Activated T-cell treated with anti-CD3 and anti-CD28 coated beads, Interleukin-2, amount 50 U/mL, for 24 hours (primary cell): ENCODE data around the gene USP44.
A peak's percentile ranks its signal among the peaks of the same experiment; 100 is the strongest.
"Not testable (repeated sequence)": the region's sequence is repeated elsewhere in the genome, so short reads cannot be mapped to it uniquely, and the experiment has no call there.

Experiments used
- DNase-seq: peaks from one replicate; pipeline ENCODE4 v3.0.0-alpha.2; 2020
- H3K27ac Mint-ChIP-seq: 2 replicates; pipeline ENCODE4 v1.8.0; 2020; ENCODE audit warnings: mild to moderate bottlenecking, mixed read lengths
- H3K27me3 Mint-ChIP-seq: 2 replicates; pipeline ENCODE4 v1.8.0; 2020; ENCODE audit warnings: mixed read lengths
- H3K36me3 Mint-ChIP-seq: 2 replicates; pipeline ENCODE4 v1.8.0; 2020; ENCODE audit warnings: low read depth, mixed read lengths
- H3K4me1 Mint-ChIP-seq: 2 replicates; pipeline ENCODE4 v1.8.0; 2020; ENCODE audit warnings: low read depth, mixed read lengths
- H3K4me3 Mint-ChIP-seq: 2 replicates; pipeline ENCODE4 v1.8.0; 2020; ENCODE audit warnings: mild to moderate bottlenecking, moderate library complexity, mixed read lengths
- H3K9me3 Mint-ChIP-seq: 2 replicates; pipeline ENCODE4 v1.8.0; 2020; ENCODE audit warnings: mixed read lengths

Gene USP44

GRCh38 chr12:95551305-95551704 lies at the start of gene USP44:
USP44 (minus strand) TSS chr12:95551476; CDS start chr12:95534256, 17,220 bp downstream.
- H3K4me1 Mint-ChIP-seq, result peaks cover 61% of the 10 kb centered on the region
- H3K9me3 Mint-ChIP-seq, result peaks cover 5% of the 10 kb centered on the region
- H3K36me3 Mint-ChIP-seq, result peaks cover 10% of the 10 kb centered on the region
- H3K4me3 Mint-ChIP-seq, result peak within 1 kb of the TSS; percentile 77
- peak; percentile 38 for DNase-seq
- H3K27me3 Mint-ChIP-seq, result peaks cover 7% of the 10 kb centered on the region
- peak within 1 kb of the TSS; percentile 90 for H3K27ac Mint-ChIP-seq

GRCh38 chr12:95600567-95600966 lies 49.3 kb upstream of the USP44 start:
- Mint-ChIP-seq H3K9me3 (no peaks in the 10 kb centered on the region), H3K27ac (no peak overlapping the region), H3K36me3 (no peaks in the 10 kb centered on the region), H3K4me1 (no peaks in the 10 kb centered on the region), H3K4me3 (no peak overlapping the region), H3K27me3 (no peaks in the 10 kb centered on the region)
- no peak for DNase-seq

- H3K36me3 Mint-ChIP-seq, result no peaks in the 10 kb centered on the region
- no peak overlapping the region for H3K4me3 Mint-ChIP-seq
- no peak overlapping the region for H3K27ac Mint-ChIP-seq
- H3K9me3 Mint-ChIP-seq, result no peaks in the 10 kb centered on the region
- H3K4me1 Mint-ChIP-seq, result no peaks in the 10 kb centered on the region
- no peak for DNase-seq
- no peaks in the 10 kb centered on the region for H3K27me3 Mint-ChIP-seq
These were observed 48.6 kb upstream of the USP44 start for GRCh38 chr12:95599880-95600279.

- no peak overlapping the region for H3K4me3 Mint-ChIP-seq
- no peaks in the 10 kb centered on the region for H3K9me3 Mint-ChIP-seq
- no peaks in the 10 kb centered on the region for H3K36me3 Mint-ChIP-seq
- H3K4me1 Mint-ChIP-seq, result no peaks in the 10 kb centered on the region
- DNase-seq, result no peak
- H3K27me3 Mint-ChIP-seq, result no peaks in the 10 kb centered on the region
- no peak overlapping the region for H3K27ac Mint-ChIP-seq
These were observed 42.9 kb upstream of the USP44 start for GRCh38 chr12:95594136-95594535.

GRCh38 chr12:95593266-95593871 lies 42.1 kb upstream of the USP44 start:
- DNase-seq, result no peak
- Mint-ChIP-seq H3K4me1 (no peaks in the 10 kb centered on the region), H3K9me3 (no peaks in the 10 kb centered on the region), H3K4me3 (no peak overlapping the region), H3K27ac (no peak overlapping the region), H3K27me3 (no peaks in the 10 kb centered on the region), H3K36me3 (no peaks in the 10 kb centered on the region)

- no peak overlapping the region for H3K27ac Mint-ChIP-seq
- H3K9me3 Mint-ChIP-seq, result no peaks in the 10 kb centered on the region
- peaks cover 4% of the 10 kb centered on the region for H3K27me3 Mint-ChIP-seq
- DNase-seq, result no peak
- H3K4me1 Mint-ChIP-seq, result no peaks in the 10 kb centered on the region
- H3K4me3 Mint-ChIP-seq, result no peak overlapping the region
- no peaks in the 10 kb centered on the region for H3K36me3 Mint-ChIP-seq
These were observed 40.5 kb upstream of the USP44 start for GRCh38 chr12:95591731-95592130.

- H3K27me3 Mint-ChIP-seq, result peaks cover 4% of the 10 kb centered on the region
- H3K36me3 Mint-ChIP-seq, result no peaks in the 10 kb centered on the region
- no peak overlapping the region for H3K4me3 Mint-ChIP-seq
- DNase-seq, result no peak
- no peaks in the 10 kb centered on the region for H3K4me1 Mint-ChIP-seq
- no peaks in the 10 kb centered on the region for H3K9me3 Mint-ChIP-seq
- no peak overlapping the region for H3K27ac Mint-ChIP-seq
These were observed 39.5 kb upstream of the USP44 start for GRCh38 chr12:95590775-95591174.

GRCh38 chr12:95583933-95584332 lies 32.7 kb upstream of the USP44 start:
- no peak for DNase-seq
- H3K9me3 Mint-ChIP-seq, result no peaks in the 10 kb centered on the region
- no peaks in the 10 kb centered on the region for H3K36me3 Mint-ChIP-seq
- H3K27me3 Mint-ChIP-seq, result peaks cover 6% of the 10 kb centered on the region
- H3K27ac Mint-ChIP-seq, result no peak overlapping the region
- H3K4me1 Mint-ChIP-seq, result no peaks in the 10 kb centered on the region
- no peak overlapping the region for H3K4me3 Mint-ChIP-seq

GRCh38 chr12:95582230-95583058 lies 31.2 kb upstream of the USP44 start:
- Mint-ChIP-seq H3K4me3 (no peak overlapping the region), H3K9me3 (no peaks in the 10 kb centered on the region), H3K4me1 (no peaks in the 10 kb centered on the region), H3K36me3 (no peaks in the 10 kb centered on the region), H3K27ac (no peak overlapping the region), H3K27me3 (peaks cover 8% of the 10 kb centered on the region)
- no peak for DNase-seq

GRCh38 chr12:95577820-95578219 lies 26.5 kb upstream of the USP44 start:
- Mint-ChIP-seq H3K27ac (no peak overlapping the region), H3K4me3 (no peak overlapping the region), H3K9me3 (no peaks in the 10 kb centered on the region), H3K4me1 (peaks cover 6% of the 10 kb centered on the region), H3K27me3 (peaks cover 9% of the 10 kb centered on the region), H3K36me3 (no peaks in the 10 kb centered on the region)
- no peak for DNase-seq

- H3K36me3 Mint-ChIP-seq, result no peaks in the 10 kb centered on the region
- peaks cover 13% of the 10 kb centered on the region for H3K4me1 Mint-ChIP-seq
- DNase-seq, result no peak
- H3K27me3 Mint-ChIP-seq, result peaks cover 9% of the 10 kb centered on the region
- no peaks in the 10 kb centered on the region for H3K9me3 Mint-ChIP-seq
- no peak overlapping the region for H3K4me3 Mint-ChIP-seq
- no peak overlapping the region for H3K27ac Mint-ChIP-seq
These were observed 23.6 kb upstream of the USP44 start for GRCh38 chr12:95574799-95575452.

- no peak overlapping the region for H3K4me3 Mint-ChIP-seq
- no peak overlapping the region for H3K27ac Mint-ChIP-seq
- peaks cover 13% of the 10 kb centered on the region for H3K4me1 Mint-ChIP-seq
These were observed 22.8 kb upstream of the USP44 start for GRCh38 chr12:95573951-95574576.

GRCh38 chr12:95571369-95571768 lies 20.1 kb upstream of the USP44 start:
- H3K9me3 Mint-ChIP-seq, result no peaks in the 10 kb centered on the region
- no peak for DNase-seq
- no peak overlapping the region for H3K27ac Mint-ChIP-seq
- H3K4me3 Mint-ChIP-seq, result no peak overlapping the region
- no peaks in the 10 kb centered on the region for H3K36me3 Mint-ChIP-seq
- H3K27me3 Mint-ChIP-seq, result peaks cover 2% of the 10 kb centered on the region
- peaks cover 19% of the 10 kb centered on the region for H3K4me1 Mint-ChIP-seq

More at GRCh38 chr12:95573951-95574576, 22.8 kb upstream of the USP44 start:
- peaks cover 8% of the 10 kb centered on the region for H3K27me3 Mint-ChIP-seq
- no peaks in the 10 kb centered on the region for H3K9me3 Mint-ChIP-seq
- DNase-seq, result no peak
- H3K36me3 Mint-ChIP-seq, result no peaks in the 10 kb centered on the region

GRCh38 chr12:95568045-95568444 lies 16.8 kb upstream of the USP44 start:
- DNase-seq, H3K9me3 Mint-ChIP-seq, H3K4me3 Mint-ChIP-seq, H3K27ac Mint-ChIP-seq, H3K36me3 Mint-ChIP-seq, H3K27me3 Mint-ChIP-seq: not testable (repeated sequence)
- peaks cover 13% of the 10 kb centered on the region for H3K4me1 Mint-ChIP-seq
